ENCODE data around the gene SYT5. TPM values are rescaled to one million over a fixed set of nuclear protein-coding genes. Genes with fewer than 3 reads are reported as not detected.
A peak's percentile ranks its signal among the peaks of the same experiment; 100 is the strongest.

The SYT5 gene
- total and polyA plus RNA-seq, 2 of the 13 experiments (the other 11 are each of a cell fraction or from before 2014, with no cell fraction given): not detected

DNA sequence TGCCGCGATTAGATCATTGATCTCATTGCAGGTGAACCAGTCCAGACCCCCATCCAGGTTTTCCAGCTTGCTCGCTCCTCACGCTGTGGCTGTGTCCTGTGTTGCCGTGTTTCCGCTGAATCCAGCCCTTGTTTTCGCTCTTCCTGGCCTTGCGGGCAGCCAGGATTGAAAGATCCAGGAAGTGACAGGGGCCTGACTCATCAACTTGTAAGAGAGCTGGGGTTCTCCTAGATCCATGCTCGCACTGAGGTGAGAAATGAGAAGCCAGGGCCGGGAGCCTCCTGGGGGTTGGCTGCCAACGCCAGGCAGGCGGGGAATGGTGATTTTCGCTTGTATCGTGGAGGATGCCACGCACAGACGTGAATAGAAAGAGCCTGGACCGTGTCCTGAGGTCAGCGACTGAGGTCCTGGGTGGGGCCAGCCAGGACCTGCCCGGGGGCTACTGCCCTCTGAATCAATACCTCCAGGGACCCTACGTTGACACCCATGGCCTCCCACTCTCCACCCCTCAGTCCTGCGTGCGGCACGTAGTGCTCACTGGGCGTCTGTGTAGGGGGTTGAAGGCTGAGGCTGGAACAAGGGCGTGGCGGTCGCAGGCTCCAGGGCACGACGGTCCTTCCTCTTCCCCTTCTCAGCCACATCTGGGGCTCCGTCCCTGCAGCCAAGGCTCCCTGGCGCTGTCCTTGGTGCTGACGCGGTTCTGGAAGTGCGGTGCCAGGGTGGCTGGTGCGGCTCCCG lies 36.5 kb upstream of the SYT5 start (continued):
- TF ChIP-seq, protein P1, sequence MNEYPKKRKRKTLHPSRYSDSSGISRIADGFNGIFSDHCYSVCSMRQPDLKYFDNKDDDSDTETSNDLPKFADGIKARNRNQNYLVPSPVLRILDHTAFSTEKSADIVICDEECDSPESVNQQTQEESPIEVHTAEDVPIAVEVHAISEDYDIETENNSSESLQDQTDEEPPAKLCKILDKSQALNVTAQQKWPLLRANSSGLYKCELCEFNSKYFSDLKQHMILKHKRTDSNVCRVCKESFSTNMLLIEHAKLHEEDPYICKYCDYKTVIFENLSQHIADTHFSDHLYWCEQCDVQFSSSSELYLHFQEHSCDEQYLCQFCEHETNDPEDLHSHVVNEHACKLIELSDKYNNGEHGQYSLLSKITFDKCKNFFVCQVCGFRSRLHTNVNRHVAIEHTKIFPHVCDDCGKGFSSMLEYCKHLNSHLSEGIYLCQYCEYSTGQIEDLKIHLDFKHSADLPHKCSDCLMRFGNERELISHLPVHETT (CRISPR knock-in tag; conservative IDR thresholded peaks at IDR 0.05): peak; percentile 68; the same call in 1 of the 2 replicates
- TF ChIP-seq ELF3 (CRISPR knock-in tag; IDR thresholded peaks at IDR 0.05) (peak; percentile 95), PAX8 (CRISPR knock-in tag; IDR thresholded peaks at IDR 0.05; ENCODE audit: borderline replicate concordance) (peak; percentile 90; the same call in 1 of the 2 replicates), NR2F1 (CRISPR knock-in tag; IDR thresholded peaks at IDR 0.05) (no peak; a peak in 1 of 4 replicates), ZSCAN21 (CRISPR knock-in tag; IDR thresholded peaks at IDR 0.05; ENCODE audit: borderline replicate concordance) (peak; percentile 93), ELF1 (CRISPR knock-in tag; IDR thresholded peaks at IDR 0.05) (peak; percentile 98), ZNF883 (CRISPR knock-in tag; IDR thresholded peaks at IDR 0.05; ENCODE audit: not compliant biosample characterization) (peak; percentile 65), DPF2 (CRISPR knock-in tag; IDR thresholded peaks at IDR 0.05; ENCODE audit: borderline replicate concordance, low read depth) (no peak; the same call in 1 of the 2 replicates), ZNF136 (CRISPR knock-in tag; IDR thresholded peaks at IDR 0.05; ENCODE audit: low read depth) (0 out of 2 replicates have a peak, but pooled peaks have one; percentile 74), NCOA5 (CRISPR knock-in tag; IDR thresholded peaks at IDR 0.05) (no peak), CEBPG (CRISPR knock-in tag; IDR thresholded peaks at IDR 0.05) (peak; percentile 73), SMAD1 (CRISPR knock-in tag; IDR thresholded peaks at IDR 0.05; ENCODE audit: borderline replicate concordance, low read depth) (0 out of 2 replicates have a peak, but pooled peaks have one; percentile 46), SP2 (CRISPR knock-in tag; IDR thresholded peaks at IDR 0.05) (peak; percentile 51), GRHL1 (CRISPR knock-in tag; conservative IDR thresholded peaks at IDR 0.05) (no peak), BCL3 (CRISPR knock-in tag; IDR thresholded peaks at IDR 0.05) (peak; percentile 17; the same call in 1 of the 2 replicates)
- TF ChIP-seq, protein P2, sequence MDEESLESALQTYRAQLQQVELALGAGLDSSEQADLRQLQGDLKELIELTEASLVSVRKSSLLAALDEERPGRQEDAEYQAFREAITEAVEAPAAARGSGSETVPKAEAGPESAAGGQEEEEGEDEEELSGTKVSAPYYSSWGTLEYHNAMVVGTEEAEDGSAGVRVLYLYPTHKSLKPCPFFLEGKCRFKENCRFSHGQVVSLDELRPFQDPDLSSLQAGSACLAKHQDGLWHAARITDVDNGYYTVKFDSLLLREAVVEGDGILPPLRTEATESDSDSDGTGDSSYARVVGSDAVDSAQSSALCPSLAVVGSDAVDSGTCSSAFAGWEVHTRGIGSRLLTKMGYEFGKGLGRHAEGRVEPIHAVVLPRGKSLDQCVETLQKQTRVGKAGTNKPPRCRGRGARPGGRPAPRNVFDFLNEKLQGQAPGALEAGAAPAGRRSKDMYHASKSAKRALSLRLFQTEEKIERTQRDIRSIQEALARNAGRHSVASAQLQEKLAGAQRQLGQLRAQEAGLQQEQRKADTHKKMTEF (CRISPR knock-in tag; IDR thresholded peaks at IDR 0.05): peak; percentile 97
- TF ChIP-seq, protein P3, sequence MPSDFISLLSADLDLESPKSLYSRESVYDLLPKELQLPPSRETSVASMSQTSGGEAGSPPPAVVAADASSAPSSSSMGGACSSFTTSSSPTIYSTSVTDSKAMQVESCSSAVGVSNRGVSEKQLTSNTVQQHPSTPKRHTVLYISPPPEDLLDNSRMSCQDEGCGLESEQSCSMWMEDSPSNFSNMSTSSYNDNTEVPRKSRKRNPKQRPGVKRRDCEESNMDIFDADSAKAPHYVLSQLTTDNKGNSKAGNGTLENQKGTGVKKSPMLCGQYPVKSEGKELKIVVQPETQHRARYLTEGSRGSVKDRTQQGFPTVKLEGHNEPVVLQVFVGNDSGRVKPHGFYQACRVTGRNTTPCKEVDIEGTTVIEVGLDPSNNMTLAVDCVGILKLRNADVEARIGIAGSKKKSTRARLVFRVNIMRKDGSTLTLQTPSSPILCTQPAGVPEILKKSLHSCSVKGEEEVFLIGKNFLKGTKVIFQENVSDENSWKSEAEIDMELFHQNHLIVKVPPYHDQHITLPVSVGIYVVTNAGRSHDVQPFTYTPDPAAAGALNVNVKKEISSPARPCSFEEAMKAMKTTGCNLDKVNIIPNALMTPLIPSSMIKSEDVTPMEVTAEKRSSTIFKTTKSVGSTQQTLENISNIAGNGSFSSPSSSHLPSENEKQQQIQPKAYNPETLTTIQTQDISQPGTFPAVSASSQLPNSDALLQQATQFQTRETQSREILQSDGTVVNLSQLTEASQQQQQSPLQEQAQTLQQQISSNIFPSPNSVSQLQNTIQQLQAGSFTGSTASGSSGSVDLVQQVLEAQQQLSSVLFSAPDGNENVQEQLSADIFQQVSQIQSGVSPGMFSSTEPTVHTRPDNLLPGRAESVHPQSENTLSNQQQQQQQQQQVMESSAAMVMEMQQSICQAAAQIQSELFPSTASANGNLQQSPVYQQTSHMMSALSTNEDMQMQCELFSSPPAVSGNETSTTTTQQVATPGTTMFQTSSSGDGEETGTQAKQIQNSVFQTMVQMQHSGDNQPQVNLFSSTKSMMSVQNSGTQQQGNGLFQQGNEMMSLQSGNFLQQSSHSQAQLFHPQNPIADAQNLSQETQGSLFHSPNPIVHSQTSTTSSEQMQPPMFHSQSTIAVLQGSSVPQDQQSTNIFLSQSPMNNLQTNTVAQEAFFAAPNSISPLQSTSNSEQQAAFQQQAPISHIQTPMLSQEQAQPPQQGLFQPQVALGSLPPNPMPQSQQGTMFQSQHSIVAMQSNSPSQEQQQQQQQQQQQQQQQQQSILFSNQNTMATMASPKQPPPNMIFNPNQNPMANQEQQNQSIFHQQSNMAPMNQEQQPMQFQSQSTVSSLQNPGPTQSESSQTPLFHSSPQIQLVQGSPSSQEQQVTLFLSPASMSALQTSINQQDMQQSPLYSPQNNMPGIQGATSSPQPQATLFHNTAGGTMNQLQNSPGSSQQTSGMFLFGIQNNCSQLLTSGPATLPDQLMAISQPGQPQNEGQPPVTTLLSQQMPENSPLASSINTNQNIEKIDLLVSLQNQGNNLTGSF (CRISPR knock-in tag; IDR thresholded peaks at IDR 0.05): peak; percentile 94
